Psoas muscle (tissue), 8 donors: Measurements from ENCODE around the gene HBEGF. TPM values are rescaled to one million over a fixed set of nuclear protein-coding genes. Genes with fewer than 3 reads are reported as not detected.

Source experiments
- ATAC-seq, 4 donors: fragments of 200-7000 bp; cut with Tn5 transposase; one replicate each; pipeline ENCODE4 v1.9.1; 2020; ENCODE audit warnings: moderate library complexity in 3 of 4, mild to moderate bottlenecking in 2 of 4
- DNase-seq, 2 donors: peaks; one replicate each; pipeline ENCODE4 v3.0.0-alpha.2; 2020
- H3K27ac ChIP-seq: fragments of 200-600 bp; one replicate; pipeline ENCODE4 v1.8.0; 2022
- H3K27me3 ChIP-seq, 3 donors: fragments of 200-600 bp in 1 of 3; one replicate each; pipeline versions ENCODE4 v1.6.1 to v1.8.0; 2013 to 2022; ENCODE audit warnings: low read length in 2 of 3, mild to moderate bottlenecking in 2 of 3, moderate library complexity in 1 of 3; ENCODE audit not compliant: insufficient read depth in 3 of 3
- H3K36me3 ChIP-seq, 2 donors: fragments of 200-600 bp in 1 of 2; one replicate each; pipeline versions ENCODE4 v1.6.1 to v1.8.0; 2013 to 2022; ENCODE audit warnings: low read depth in 1 of 2, mild to moderate bottlenecking in 1 of 2, moderate library complexity in 1 of 2; ENCODE audit not compliant: insufficient read depth in 1 of 2
- H3K4me1 ChIP-seq: fragments of 200-600 bp; one replicate; pipeline ENCODE4 v1.8.0; 2022
- H3K4me3 ChIP-seq: fragments of 200-600 bp; one replicate; pipeline ENCODE4 v1.8.0; 2022; ENCODE audit warnings: mild to moderate bottlenecking
- H3K9me3 ChIP-seq: fragments of 200-600 bp; one replicate; pipeline ENCODE4 v1.8.0; 2022
- CTCF ChIP-seq: fragments of 200-600 bp; IDR thresholded peaks from one replicate; pipeline ENCODE4 v1.8.0; 2022; ENCODE audit warnings: antibody characterized with exemption
- WGBS, 3 donors: extraction: QIAGEN DNeasy Blood & Tissue Kit; methylation state at CpG; one replicate each; pipeline versions ENCODE4 v1.1.6 to v1.1.7; 2013; 5-methylcytosine and 5-hydroxymethylcytosine counted together
- intact Hi-C, 2 donors: fragments of 100-400 bp; cut with DNase I; formaldehyde crosslinking; loops; one replicate each; pipeline versions ENCODE4 v1.11.0 to v1.14.2; 2022
- polyA plus RNA-seq, 3 donors: library from polyadenylated mRNA; stranded (reverse); fragments of 200-250 nt; gene quantifications; one replicate each; pipeline ENCODE4 v1.2.3, GENCODE V29; 2013
- total RNA-seq, 4 donors: library from RNA; stranded (reverse); fragmentation: NEBNext Ultra II Directional in 2 of 4; extraction: Animal tissue kit (Norgen Biotek cat#: 25700) in 2 of 4; gene quantifications; one replicate each; pipeline versions ENCODE4 v1.2.1 to v1.2.4, GENCODE V29; 2021 to 2023
- donor health status: healthy with polysubstance abuse.
- donor health status: DM: no; HTN: no; CAD: no; lungs with moderate emphysema.
- donor health status: Bipolar disorder and iron deficiency.
- donor health status: healthy.
- donor health status: DM: yes; HTN: yes; CAD: no.
- donor health status: DM: no; HTN: no; CAD: no.
- donor health status: DM: no; HTN: no; CAD: no.
- donor health status: DM: yes; HTN: yes; CAD: no.

The HBEGF gene
- total and polyA plus RNA-seq, 7 donors = 14.5 to 60.8 (median 33.5) TPM

GRCh38 chr5:140362875-140363630 is 16.6 kb upstream of the HBEGF start:
- 12 to 15% (median 12%) methylated on average over 28 to 29 of the region's 29 CpGs for WGBS, 3 donors
- DNase-seq (peak; percentile 77 to 87), ATAC-seq (peak; percentile 75 to 88 (median 78))
- intact Hi-C loops = no loop called here
- H3K4me3 ChIP-seq = peak overlapping the region; percentile 53
- H3K9me3 ChIP-seq = no peaks in the 10 kb centered on the region
- no peaks in the 10 kb centered on the region for H3K36me3 ChIP-seq
- peaks cover 1% of the 10 kb centered on the region for H3K4me1 ChIP-seq
- H3K27ac ChIP-seq = no peak overlapping the region
- no peaks in the 10 kb centered on the region for H3K27me3 ChIP-seq
- TF ChIP-seq CTCF = peak; percentile 90

- no peak for ATAC-seq
- no peak for DNase-seq
- Histone ChIP-seq H3K36me3 (no peaks in the 10 kb centered on the region), H3K27ac (no peak overlapping the region), H3K9me3 (no peaks in the 10 kb centered on the region), H3K27me3 (no peaks in the 10 kb centered on the region), H3K4me1 (peaks cover 5% of the 10 kb centered on the region), H3K4me3 (no peak overlapping the region)
- intact Hi-C loops = no loop called here
- WGBS, 3 donors = 82 to 88% (median 84%) methylated on average over 8 of the region's 8 CpGs
- no peak for TF ChIP-seq CTCF
Observed at GRCh38 chr5:140362311-140362710, 15.9 kb upstream of the HBEGF start.

DNA sequence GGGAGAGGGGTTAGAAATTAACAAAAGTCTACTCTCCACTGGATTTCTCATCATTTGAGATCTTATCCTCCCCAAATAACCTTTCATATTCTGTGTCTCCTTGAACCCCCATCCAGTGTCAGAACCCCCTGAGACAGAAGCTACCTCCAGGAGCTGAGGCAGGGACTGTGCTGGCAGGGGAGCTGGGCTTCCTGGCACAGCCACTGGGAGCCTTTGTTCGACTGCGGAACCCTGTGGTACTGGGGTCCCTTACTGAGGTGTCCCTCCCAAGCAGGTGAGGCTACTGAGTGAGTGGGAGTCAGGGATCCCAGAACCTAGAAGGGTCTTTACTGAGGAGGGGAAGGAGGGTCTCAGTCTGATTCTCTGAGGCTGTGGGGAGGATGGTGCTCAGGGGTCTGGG is 15.5 kb upstream of the HBEGF start:
- H3K27me3 ChIP-seq = no peaks in the 10 kb centered on the region
- H3K27ac ChIP-seq = no peak overlapping the region
- no peak for TF ChIP-seq CTCF
- H3K36me3 ChIP-seq = no peaks in the 10 kb centered on the region
- DNase-seq = no peak
- H3K4me3 ChIP-seq = no peak overlapping the region
- peaks cover 5% of the 10 kb centered on the region for H3K4me1 ChIP-seq
- H3K9me3 ChIP-seq = no peaks in the 10 kb centered on the region
- intact Hi-C loops = no loop called here
- no peak for ATAC-seq
- 90 to 97% (median 93%) methylated on average over 2 of the region's 2 CpGs for WGBS, 3 donors

- H3K9me3 ChIP-seq = no peaks in the 10 kb centered on the region
- no peak overlapping the region for H3K4me3 ChIP-seq
- H3K4me1 ChIP-seq = peaks cover 5% of the 10 kb centered on the region
- TF ChIP-seq CTCF = no peak
- ATAC-seq (no peak), DNase-seq (no peak)
- no peaks in the 10 kb centered on the region for H3K36me3 ChIP-seq
- no peak overlapping the region for H3K27ac ChIP-seq
- H3K27me3 ChIP-seq = no peaks in the 10 kb centered on the region
- intact Hi-C loops = no loop called here
- WGBS, 3 donors = 72 to 81% (median 80%) methylated on average over 7 of the region's 7 CpGs
Observed at GRCh38 chr5:140360681-140361479, 14.5 kb upstream of the HBEGF start.
